OCI-LY3 (cell line): ENCODE measurements around the gene MYH9.

Experiments
- H2AFZ ChIP-seq: fragments of 200-600, 300-600 bp; shearing (Covaris generic); 2 replicates; pipeline ENCODE4 v1.6.0; 2014; ENCODE audit warnings: antibody characterized with exemption, low read depth, low read length
- H3K27ac ChIP-seq: fragments of 200-600, 300-600 bp; sonication (generic); 2 replicates; pipeline ENCODE4 v1.5.1; 2014; ENCODE audit warnings: mild to moderate bottlenecking, low read length, moderate library complexity, mixed read lengths
- H3K27me3 ChIP-seq: fragments of 200-600, 300-600 bp; sonication (generic); 2 replicates; pipeline ENCODE4 v1.6.1; 2014; ENCODE audit warnings: low read depth, low read length, mixed read lengths
- H3K36me3 ChIP-seq: fragments of 200-600, 300-600 bp; sonication (generic); replicated peaks from 2 replicates; pipeline ENCODE3; 2014; ENCODE audit warnings: low read depth, low read length, mixed read lengths
- H3K4me1 ChIP-seq: fragments of 300-600, 200-600 bp; sonication (generic); 2 replicates; pipeline ENCODE4 v1.6.1; 2014; ENCODE audit warnings: low read length, mixed read lengths
- H3K4me2 ChIP-seq: fragments of 200-600, 300-600 bp; sonication (generic); 2 replicates; pipeline ENCODE4 v1.6.1; 2014; ENCODE audit warnings: low read length, mixed read lengths
- H3K4me3 ChIP-seq: fragments of 300-600, 200-600 bp; sonication (generic); 2 replicates; pipeline ENCODE4 v1.5.1; 2014; ENCODE audit warnings: antibody characterized with exemption, mild to moderate bottlenecking, low read length, moderate library complexity
- H3K79me2 ChIP-seq: fragments of 300-600, 200-600 bp; shearing (Covaris generic); 2 replicates; pipeline ENCODE4 v1.6.1; 2014; ENCODE audit warnings: mild to moderate bottlenecking, low read length, mixed read lengths
- H3K9ac ChIP-seq: fragments of 300-600, 200-600 bp; shearing (Covaris generic); 2 replicates; pipeline ENCODE4 v1.6.0; 2014; ENCODE audit warnings: mild to moderate bottlenecking, low read length, moderate library complexity
- H3K9me3 ChIP-seq: fragments of 200-600, 300-600 bp; shearing (Covaris generic); 2 replicates; pipeline ENCODE4 v1.6.1; 2014; ENCODE audit warnings: low read length, mixed read lengths; ENCODE audit not compliant: insufficient read depth
- H4K20me1 ChIP-seq: fragments of 200-600, 300-600 bp; sonication (generic); 2 replicates; pipeline ENCODE4 v1.6.1; 2016; ENCODE audit warnings: low read length, mixed read lengths; ENCODE audit not compliant: insufficient read depth
- EZH2phosphoT487 ChIP-seq: fragments of 200-600 bp; shearing (Covaris generic); IDR thresholded peaks from 2 replicates; pipeline ENCODE4 v1.6.1; 2018; ENCODE audit warnings: antibody characterized with exemption, mixed run types, low read depth
- TF ChIP-seq, protein P1 (sequence below): fragments of 200-600, 300-600 bp; sonication (generic); IDR thresholded peaks from 2 replicates; pipeline ENCODE4 v1.5.1; 2014; ENCODE audit warnings: antibody characterized with exemption, low read length, low read depth

The MYH9 gene

DNA sequence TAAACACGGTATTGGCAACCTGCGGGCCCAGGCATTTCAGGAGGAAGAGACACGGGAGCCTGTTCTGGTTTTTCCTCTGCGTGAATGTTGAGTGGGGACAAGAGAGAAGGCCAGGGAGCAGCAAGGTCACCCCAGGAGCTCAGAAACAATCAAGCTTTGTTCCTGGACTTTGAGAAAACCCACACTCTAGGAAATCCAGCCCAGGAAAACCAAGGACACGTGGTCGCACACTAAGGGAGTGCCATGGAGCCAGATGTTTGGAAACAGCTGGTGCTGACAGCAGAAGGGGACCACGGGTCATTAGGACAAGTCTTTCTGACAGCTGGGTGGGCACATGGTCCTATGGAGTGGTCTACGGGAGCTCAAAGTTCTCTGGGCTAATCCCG lies 44.1 kb downstream of the MYH9 start:
- Histone ChIP-seq H3K79me2 (peaks cover 97% of the 10 kb centered on the region), H3K27me3 (no peaks in the 10 kb centered on the region), H3K4me1 (0 out of 2 replicates have a peak, but pooled peaks cover 3% of the 10 kb centered on the region), H3K4me3 (no peak overlapping the region), H3K9me3 (no peaks in the 10 kb centered on the region), H3K9ac (no peak overlapping the region), H3K27ac (no peak overlapping the region), H2AFZ (no peak overlapping the region), H3K36me3 (peaks cover 79% of the 10 kb centered on the region), H3K4me2 (no peak overlapping the region), H4K20me1 (peaks cover 78% of the 10 kb centered on the region)
- no peak for TF ChIP-seq EZH2phosphoT487
- TF ChIP-seq, protein P1, sequence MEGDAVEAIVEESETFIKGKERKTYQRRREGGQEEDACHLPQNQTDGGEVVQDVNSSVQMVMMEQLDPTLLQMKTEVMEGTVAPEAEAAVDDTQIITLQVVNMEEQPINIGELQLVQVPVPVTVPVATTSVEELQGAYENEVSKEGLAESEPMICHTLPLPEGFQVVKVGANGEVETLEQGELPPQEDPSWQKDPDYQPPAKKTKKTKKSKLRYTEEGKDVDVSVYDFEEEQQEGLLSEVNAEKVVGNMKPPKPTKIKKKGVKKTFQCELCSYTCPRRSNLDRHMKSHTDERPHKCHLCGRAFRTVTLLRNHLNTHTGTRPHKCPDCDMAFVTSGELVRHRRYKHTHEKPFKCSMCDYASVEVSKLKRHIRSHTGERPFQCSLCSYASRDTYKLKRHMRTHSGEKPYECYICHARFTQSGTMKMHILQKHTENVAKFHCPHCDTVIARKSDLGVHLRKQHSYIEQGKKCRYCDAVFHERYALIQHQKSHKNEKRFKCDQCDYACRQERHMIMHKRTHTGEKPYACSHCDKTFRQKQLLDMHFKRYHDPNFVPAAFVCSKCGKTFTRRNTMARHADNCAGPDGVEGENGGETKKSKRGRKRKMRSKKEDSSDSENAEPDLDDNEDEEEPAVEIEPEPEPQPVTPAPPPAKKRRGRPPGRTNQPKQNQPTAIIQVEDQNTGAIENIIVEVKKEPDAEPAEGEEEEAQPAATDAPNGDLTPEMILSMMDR, result no peak

DNA sequence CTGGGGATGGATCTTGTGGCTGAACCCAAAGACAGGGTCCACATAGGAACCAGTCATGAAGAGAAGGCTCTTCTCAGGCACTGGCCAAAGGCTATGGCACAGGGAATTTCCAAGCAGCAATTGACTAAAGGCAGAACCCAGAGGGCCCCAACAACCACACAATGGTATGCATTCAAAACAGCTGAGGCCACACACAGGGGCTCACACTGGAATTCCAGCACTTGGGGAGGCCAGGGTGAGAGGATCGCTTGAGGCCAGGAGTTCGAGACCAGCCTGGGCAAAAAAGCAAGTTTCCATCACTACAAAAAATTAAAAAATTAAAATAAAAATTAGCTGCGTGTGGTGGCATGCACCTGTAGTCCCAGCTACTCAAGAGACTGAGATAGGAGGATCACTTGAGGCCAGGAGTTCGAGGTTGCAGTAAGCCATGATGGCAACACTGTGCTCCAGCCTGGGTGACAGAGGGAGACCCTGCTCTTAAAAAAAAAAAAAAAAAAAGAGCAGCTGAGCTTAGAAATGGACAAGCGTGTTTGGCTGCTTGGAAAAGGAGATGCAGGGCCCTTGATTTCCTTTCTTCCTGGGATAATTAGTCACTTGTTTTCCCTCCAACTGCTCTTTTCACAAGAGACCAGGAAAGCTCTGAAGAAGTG lies 44.6 kb downstream of the MYH9 start:
- no peak overlapping the region for H3K4me2 ChIP-seq
- no peak overlapping the region for H3K27ac ChIP-seq
- no peaks in the 10 kb centered on the region for H3K9me3 ChIP-seq
- no peaks in the 10 kb centered on the region for H3K27me3 ChIP-seq
- H4K20me1 ChIP-seq, result peaks cover 76% of the 10 kb centered on the region
- TF ChIP-seq, protein P1, result no peak
- TF ChIP-seq EZH2phosphoT487, result no peak
- H3K36me3 ChIP-seq, result peaks cover 81% of the 10 kb centered on the region
- H3K79me2 ChIP-seq, result peaks cover 97% of the 10 kb centered on the region
- no peak overlapping the region for H3K4me3 ChIP-seq
- 0 out of 2 replicates have a peak, but pooled peaks cover 3% of the 10 kb centered on the region for H3K4me1 ChIP-seq
- H3K9ac ChIP-seq, result no peak overlapping the region
- no peak overlapping the region for H2AFZ ChIP-seq

DNA sequence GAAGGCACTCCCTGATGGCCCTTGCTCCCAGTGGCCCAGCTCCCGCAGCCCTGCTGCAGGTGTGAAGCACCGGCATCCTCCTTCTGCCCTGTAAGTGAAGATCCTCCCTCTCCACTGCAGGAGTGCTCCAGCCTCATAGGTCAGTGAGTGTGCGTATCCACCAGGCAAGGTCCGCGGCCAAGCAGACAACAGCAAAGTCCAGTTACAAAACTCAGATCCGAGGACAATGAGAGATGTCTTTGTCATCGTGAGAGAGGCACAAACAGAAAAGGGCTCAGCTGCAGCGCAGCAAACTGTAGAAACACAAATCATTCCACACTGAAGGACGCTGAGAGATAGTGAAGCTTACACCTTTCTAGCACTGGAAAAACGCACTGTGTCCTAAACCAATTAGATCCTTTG lies 46.1 kb downstream of the MYH9 start:
- no peak overlapping the region for H3K27ac ChIP-seq
- H4K20me1 ChIP-seq, result peaks cover 75% of the 10 kb centered on the region
- TF ChIP-seq, protein P1, result no peak
- no peak for TF ChIP-seq EZH2phosphoT487
- peaks cover 99% of the 10 kb centered on the region for H3K79me2 ChIP-seq
- no peaks in the 10 kb centered on the region for H3K9me3 ChIP-seq
- no peak overlapping the region for H3K4me2 ChIP-seq
- H2AFZ ChIP-seq, result no peak overlapping the region
- H3K4me3 ChIP-seq, result no peak overlapping the region
- 0 out of 2 replicates have a peak, but pooled peaks cover 3% of the 10 kb centered on the region for H3K4me1 ChIP-seq
- no peaks in the 10 kb centered on the region for H3K27me3 ChIP-seq
- H3K36me3 ChIP-seq, result peaks cover 84% of the 10 kb centered on the region
- H3K9ac ChIP-seq, result no peak overlapping the region

DNA sequence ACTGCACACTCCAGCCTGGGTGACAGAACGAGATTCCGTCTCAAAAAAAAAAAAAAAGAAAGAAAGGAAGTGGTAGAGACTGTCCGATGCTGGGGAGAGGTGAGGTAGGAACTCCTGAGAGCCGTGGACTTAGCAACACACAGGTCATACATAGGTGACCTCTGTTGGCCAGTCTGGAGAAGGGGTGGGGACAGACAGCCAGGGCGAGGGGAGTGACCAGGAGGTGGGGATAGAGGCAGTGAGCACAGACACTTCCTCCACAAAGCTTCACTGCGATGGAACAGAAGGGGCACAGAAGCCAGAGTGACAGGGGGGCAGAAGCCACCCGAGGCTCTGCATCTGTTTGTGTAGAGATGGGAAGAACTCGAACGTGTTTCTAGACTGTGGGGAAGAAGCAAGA lies 47.1 kb downstream of the MYH9 start:
- Histone ChIP-seq H3K4me1 (peaks cover 3% of the 10 kb centered on the region; the same call in 1 of the 2 replicates), H3K4me2 (no peak overlapping the region), H3K9ac (no peak overlapping the region), H3K79me2 (peaks cover 99% of the 10 kb centered on the region), H3K27me3 (no peaks in the 10 kb centered on the region), H3K27ac (no peak overlapping the region), H4K20me1 (peaks cover 76% of the 10 kb centered on the region), H2AFZ (no peak overlapping the region), H3K36me3 (peaks cover 86% of the 10 kb centered on the region), H3K9me3 (no peaks in the 10 kb centered on the region), H3K4me3 (no peak overlapping the region)
- TF ChIP-seq, protein P1, result no peak
- TF ChIP-seq EZH2phosphoT487, result no peak
